Embryonic facial prominence (tissue), 1 donor: ENCODE data around the gene ZNF236.
"Not testable (repeated sequence)": the region's sequence is repeated elsewhere in the genome, so short reads cannot be mapped to it uniquely, and the experiment has no call there.

Experiments
- DNase-seq: peaks from one replicate; pipeline ENCODE4 v3.0.0-alpha.2; 2016; ENCODE audit errors: extremely low spot score

The ZNF236 gene

GRCh38 chr18:77005651-77006195 lies 183.4 kb downstream of the ZNF236 start:
- no peak for DNase-seq

DNA sequence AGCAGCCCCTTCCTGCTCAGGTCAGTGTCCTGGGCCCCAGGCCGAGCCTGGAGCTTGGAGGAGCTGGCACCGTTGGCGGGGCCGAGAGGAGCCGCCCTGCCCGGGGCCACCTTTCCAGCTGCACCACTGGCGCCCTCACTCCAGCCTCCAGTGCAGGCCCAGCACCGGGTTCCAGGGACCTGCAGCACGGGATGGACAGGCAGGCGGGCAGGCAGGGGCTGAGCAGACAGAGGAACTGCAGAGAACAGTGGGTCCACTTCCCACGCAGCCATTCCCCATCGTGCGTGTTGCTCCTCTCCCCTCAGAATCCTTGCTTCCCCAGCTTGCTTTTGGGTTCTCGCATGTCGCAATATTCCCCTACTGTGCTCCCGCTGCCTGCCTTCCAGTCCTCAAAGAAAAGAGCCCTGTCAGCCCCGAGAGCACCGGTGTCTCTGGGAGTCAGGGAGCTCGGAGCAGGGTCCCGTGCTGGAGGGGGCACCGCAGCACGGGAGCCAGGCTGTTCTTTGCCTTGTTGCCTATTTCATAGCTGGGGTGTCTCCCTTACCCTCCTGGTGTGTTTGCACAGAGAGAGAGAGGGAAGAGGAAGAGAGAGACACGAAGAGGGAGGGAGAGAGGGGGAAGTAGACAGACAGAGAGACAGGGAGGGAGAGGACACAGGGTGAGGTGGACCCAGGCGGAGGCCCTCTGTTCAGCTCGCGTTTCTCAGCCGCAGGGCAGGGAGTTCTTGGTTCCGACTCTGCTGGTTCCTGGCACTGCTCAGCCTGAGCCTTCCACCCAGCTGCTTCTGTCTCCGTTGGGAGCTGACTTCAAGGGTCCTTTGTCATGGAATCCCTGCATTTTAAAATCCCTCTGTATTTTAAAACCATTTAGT lies 184.2 kb downstream of the ZNF236 start:
- DNase-seq: no peak

DNA sequence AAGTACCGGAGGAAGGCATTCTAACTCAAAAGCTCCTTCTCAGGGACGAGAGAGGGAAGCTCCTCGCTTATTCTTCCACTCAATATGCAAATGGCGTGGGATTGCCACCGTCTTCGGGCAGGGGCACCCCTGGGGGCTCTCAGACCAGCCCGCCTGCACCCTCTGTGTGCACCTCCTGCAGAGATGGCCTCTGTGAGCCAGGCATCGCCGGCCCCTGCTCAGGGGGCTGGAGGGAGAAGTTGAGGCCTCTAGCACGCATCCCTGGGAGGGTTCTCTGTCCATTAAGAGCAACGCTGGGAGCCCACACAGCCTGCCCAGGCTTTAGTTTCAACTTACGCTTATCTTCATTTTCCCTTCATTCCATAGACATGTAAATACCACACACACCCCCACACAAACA lies 184.9 kb downstream of the ZNF236 start:
- DNase-seq: no peak

- DNase-seq: no peak
Observed at GRCh38 chr18:77008006-77008405, 185.6 kb downstream of the ZNF236 start.

GRCh38 chr18:77008576-77009315 lies 186.4 kb downstream of the ZNF236 start:
- no peak for DNase-seq

DNA sequence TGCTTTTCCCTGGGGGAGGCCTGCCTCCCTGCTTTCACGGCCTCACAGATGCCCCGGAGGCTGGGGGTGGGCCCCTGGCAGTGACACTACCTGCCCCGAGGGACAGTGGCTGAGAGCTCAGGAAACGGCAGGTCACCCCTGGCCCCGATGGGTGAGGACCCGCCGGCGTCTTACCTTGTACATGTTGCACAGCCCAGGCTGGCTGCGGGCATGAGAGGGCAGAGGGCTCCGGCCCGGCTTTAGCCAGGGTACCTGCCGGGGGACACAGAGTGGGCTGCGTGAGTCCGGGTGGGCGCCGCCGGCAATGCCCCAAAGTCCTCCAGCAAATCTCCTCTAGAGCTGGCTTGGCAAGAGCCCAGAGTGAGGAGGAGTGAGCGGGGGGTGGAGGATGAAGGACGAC lies 187.3 kb downstream of the ZNF236 start:
- no peak for DNase-seq

DNA sequence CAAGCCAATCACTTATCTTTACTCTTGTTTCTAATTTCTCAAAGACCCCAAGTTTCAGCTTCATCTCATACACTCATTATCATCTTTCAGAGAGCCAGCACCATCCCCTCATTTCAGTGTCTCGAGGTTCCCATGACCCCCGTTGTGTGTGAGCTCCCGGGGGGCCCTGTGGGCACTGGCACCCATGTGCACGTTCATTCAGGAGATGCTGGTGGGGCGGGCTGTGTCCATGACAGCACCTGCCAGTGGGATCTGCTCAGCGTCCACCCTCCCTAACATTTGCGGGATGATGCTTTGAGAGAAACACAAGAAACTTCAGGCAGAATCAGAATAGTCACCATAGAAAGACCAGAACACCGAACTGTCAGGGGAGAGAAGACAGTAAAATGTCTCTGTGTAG lies 189.8 kb downstream of the ZNF236 start:
- no peak for DNase-seq

DNA sequence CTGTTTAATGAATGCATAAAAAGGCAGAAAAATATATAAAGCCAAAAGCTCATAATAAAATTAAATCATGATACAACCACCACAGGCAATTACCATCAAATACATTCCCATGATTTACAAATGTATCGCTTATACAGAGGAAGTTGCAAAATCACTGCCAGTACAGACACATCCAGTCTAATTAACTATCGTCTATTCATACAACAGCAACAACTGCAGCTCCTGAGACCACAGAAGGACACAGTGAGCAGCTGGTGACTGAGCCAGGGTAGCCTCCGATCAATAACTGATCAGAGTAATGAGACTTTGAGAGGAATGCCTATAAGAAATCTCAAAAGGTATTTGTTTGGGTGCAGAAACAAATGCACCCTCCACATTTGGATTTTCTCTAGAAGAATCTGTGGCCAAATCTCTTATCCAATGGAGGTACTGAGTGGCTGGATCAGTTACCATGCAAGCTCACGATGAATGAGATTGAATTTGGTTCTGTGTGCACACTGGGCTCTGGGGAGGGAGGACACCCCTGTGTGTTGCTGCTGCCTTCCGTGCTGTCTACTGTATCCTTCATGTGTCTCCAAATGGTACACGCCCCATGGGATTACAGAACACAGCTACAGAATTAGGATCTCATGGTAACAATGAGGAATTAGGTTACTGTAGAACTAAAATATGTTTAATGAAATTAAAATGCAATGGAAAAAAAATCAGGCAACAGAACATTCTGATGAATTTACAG lies 190.6 kb downstream of the ZNF236 start:
- DNase-seq: no peak

- DNase-seq: no peak
Observed at GRCh38 chr18:77013811-77014521, 191.6 kb downstream of the ZNF236 start.

- no peak for DNase-seq
Observed at GRCh38 chr18:77014538-77014937, 192.2 kb downstream of the ZNF236 start.

DNA sequence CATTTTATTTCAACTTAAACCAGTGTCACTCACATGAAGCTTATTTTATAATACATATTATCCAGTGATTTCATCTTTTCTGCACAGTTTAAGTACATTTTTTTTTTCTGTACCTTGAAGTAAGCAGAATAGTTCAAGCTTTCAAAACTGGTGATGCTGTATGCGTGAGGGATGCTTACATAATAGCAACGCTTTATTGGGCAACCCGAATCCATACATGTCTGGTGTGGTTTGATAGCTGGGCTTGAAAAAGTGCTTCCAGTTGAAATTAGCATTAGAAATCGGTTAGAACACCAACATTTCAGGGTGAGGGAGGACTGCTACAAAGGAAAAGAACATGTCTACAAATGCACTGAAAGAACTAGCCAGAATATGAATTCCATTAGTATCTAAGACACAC lies 192.8 kb downstream of the ZNF236 start:
- DNase-seq: no peak

DNA sequence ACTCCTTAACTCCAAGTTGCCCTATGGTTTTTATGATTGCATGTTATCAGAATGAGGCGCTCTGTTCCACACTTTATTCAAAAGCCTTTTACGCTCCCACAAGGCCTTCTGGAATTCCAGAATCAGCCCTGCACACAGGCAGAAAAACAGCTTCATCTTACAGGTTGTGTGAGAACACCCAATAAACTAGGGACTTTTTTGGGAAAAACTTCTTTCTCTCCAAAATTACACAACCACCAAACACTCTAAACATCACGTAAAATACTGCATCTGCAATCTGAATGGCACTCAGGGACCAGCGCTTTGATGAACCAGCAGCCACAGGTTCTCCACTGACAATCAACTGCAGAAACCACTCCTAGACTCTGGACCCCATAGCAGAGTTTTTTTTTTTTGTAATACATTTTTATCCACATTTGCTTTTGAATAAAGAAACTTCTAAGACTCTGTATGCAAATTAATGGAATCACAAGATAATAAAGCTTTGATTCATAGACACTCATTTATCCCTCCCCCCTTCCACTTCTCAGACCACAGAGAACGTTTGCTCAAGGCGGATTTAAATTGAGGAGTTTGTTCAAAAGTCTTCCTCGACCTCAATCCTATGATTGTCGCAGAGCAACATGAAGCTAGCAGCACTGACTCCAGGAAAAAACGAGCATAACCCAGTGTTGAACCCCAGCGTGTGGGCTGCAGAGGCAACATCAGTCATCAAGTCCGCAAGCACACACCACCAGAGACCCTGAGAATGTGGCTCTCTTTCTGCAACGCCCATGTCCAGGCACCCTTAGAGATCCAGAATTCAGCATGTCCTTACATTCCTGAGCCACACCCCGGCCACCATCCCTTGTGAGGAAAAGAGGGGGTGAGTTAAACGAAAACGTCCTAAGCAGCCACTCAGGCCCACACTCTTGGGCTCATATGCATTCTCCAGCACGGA lies 193.7 kb downstream of the ZNF236 start:
- DNase-seq: no peak

GRCh38 chr18:77016936-77017335 lies 194.6 kb downstream of the ZNF236 start:
- no peak for DNase-seq

DNA sequence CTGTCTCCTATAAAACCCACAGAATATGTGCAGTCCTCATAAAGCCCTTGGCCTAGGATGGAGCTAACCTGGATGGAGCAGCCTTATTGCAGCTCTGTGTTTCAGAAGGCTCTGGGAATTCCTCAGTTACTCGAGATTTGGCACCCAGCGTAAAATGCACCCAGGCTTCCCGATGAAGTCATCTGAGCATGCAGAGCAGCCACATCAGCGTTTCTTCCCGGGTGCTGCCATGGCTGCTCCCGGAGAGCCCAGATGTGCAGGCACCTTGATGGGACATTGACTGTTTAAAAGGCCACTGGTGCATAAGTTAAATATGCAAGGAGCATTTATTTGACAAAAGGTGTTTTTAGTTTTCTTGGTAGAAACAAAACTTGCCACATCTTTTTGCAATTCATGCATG lies 195.0 kb downstream of the ZNF236 start:
- no peak for DNase-seq

DNA sequence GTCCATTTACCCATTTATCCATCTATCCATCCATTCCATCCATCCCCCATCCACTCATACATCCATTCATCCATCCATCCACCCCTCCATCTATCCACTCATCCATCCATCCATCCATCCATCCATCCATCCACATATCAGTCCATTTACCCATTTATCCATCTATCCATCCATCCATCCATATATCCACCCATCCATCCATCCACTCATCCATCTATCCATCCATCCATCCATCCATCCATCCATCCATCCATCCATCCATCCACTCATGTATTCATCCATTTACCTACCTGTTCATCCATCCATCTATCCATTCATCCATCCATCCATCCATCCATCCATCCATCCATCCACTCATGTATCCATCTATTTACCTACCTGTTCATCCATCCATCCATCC lies 196.3 kb downstream of the ZNF236 start:
- DNase-seq: not testable (repeated sequence)

DNA sequence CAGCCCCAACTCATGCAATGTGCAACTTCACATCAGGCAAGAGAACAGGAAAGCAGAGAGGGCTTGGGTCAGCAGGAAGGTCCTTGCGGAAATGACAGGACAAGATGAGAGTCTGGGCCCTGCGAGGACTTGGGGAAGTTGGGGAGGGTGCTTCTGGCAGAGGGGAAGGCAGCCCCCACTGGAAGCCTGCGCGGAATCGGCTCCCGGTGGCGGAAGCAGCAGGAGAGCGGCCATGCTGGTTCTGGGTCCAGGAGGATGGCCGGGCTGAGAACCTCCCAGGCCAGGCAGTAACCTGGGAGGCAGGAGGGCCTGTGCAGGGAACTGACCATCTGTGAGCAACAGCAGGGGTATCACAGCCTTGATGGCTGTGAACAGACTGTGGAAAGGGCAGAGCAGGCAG lies 197.3 kb downstream of the ZNF236 start:
- no peak for DNase-seq
